Measurements from ENCODE around the gene RGN. TPM values are rescaled to one million over a fixed set of nuclear protein-coding genes. Genes with fewer than 3 reads are reported as not detected.
"Not testable (repeated sequence)": the region's sequence is repeated elsewhere in the genome, so short reads cannot be mapped to it uniquely, and the experiment has no call there.

RGN gene
- total RNA-seq, 1 donor from 2014 or later: 1.7 TPM

DNA sequence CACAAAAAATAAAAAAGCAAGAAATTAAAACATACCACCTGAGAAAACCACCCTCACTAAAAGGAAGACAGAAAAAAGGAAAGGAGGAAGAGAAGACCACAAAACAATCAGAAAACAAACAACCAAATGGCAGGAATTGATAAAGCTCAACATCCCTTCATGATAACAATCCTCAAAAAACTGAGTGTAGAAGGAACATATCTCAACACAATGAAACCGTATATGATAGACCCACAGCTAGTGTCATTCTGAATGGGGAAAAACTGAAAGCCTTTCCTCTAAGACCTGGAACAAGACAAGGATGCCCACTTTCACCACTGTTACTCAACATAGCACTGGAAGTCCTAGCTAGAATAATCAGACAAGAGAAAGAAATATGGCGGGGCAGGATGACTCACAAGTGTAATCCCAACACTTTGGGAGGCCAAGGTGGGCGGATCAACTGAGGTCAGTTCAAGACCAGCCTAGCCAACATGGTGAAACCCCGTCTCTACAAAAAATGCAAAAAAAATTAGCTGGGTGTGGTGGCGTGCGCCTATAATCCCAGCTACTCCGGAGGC, 38.4 kb downstream of the RGN start:
- DNase-seq (ENCODE audit: low read depth): not testable (repeated sequence)

DNA sequence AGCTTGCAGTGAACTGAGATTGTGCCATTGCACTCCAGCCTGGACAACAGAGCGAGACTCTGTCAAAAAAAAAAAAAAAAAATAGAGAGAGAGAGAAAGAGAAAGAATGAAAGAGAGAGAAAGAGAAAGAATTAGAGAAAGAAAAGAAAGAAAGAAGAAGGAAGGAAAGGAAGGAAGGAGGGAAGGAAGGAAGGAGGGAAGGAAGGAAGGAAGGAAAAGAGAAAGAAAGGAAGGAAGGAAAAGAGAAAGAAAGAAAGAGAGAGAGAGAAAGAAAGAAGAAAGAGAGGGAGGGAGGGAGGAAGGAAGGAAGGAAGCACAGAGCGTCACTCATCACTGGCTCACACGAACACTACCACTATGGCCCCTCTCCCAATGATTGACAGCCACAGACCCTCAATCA, 46.2 kb downstream of the RGN start:
- not testable (repeated sequence) for DNase-seq (ENCODE audit: low read depth)

DNA sequence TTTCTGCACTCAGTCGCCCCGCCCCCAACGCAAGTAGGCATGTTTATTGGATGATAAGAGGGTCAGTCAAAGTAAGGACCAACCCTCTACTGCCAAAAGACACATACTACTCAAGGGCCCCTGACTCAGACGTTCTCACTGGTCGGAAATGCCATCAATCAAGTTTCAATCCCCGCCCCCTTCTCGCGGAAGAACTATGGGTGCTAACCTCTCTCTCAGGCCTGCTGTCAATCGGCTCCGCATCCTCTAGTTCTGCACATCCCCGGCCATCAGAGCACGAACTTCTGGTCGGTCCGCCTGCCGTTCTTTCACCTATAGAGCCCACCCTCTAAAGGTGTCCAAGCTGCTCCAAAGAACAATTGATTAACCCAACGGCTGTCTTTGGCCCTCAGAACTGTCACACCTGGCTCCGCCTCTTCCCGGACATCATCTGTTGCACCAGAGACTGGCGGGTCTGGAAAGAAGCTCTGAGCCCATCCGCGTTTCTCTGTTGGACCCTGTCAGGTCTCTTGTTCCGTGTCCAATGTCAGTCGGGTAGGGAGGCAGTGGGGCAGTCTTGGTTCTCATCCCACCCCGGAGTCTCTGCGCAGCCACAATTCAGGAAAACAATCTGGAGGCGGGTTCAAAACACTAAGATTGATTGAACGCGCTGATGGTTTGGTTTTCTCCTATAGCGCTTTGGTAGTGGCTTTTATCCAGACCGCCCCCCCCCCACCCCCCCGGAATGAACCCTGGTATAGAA, 51.1 kb downstream of the RGN start:
- peak; percentile 92 for DNase-seq (ENCODE audit: low read depth)

- DNase-seq (ENCODE audit: low read depth): no peak
Observed at GRCh38 chrX:47129899-47130358, 51.7 kb downstream of the RGN start.

GRCh38 chrX:47133493-47133892, 55.2 kb downstream of the RGN start:
- DNase-seq (ENCODE audit: low read depth): no peak

- DNase-seq (ENCODE audit: low read depth): peak; percentile 40
Observed at GRCh38 chrX:47135650-47136049, 57.4 kb downstream of the RGN start.

DNA sequence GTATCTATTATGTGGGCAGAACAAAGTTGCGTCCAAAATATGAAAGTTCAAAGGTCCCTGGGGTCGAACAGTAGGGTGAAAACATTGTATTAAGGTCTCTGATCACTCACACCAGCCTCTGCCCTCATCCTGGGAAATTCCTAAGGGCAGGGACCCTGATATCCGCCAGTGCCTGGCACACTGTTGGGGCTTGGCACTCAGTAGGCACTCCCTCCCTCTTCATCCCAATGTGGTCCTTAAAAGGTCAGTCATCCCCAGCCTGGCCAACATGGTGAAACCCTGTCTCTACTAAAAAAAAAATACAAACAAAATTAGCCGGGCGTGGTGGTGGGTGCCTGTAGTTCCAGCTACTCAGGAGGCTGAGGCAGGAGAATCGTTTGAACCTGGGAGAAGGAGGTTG, 59.9 kb downstream of the RGN start:
- no peak for DNase-seq (ENCODE audit: low read depth)

Other genes starting within 250 kb of the RGN start
- 20.7 and 42.7 TPM in 2 replicates for gene RP2, start 241.4 kb upstream of the RGN start, total RNA-seq
- 5.4 and 24.4 TPM in 2 replicates for gene JADE3, start 166.0 kb upstream of the RGN start, total RNA-seq
- gene NDUFB11, start 66.3 kb downstream of the RGN start, total RNA-seq: 35.3 and 44.1 TPM in 2 replicates
- gene RBM10, start 66.8 kb downstream of the RGN start, total RNA-seq: 44.5 and 50.2 TPM in 2 replicates
- gene UBA1, start 115.4 kb downstream of the RGN start, total RNA-seq: 150 and 280 TPM in 2 replicates
- gene CDK16, start 140.2 kb downstream of the RGN start, total RNA-seq: 104 and 174 TPM in 2 replicates
- gene USP11, start 154.6 kb downstream of the RGN start, total RNA-seq: 35.9 and 61.0 TPM in 2 replicates

Data from renal cortical epithelial cell (primary cell).